Karpas-422 (cell line): Measurements from ENCODE around the gene CCDC182. TPM values are rescaled to one million over a fixed set of nuclear protein-coding genes. Genes with fewer than 3 reads are reported as not detected.

ENCODE experiments used
- DNase-seq: peaks from one replicate; pipeline ENCODE4 v3.0.0-alpha.2; 2015
- H2AFZ ChIP-seq: fragments of 200-600 bp; sonication (generic); 2 replicates; pipeline ENCODE4 v1.6.1; 2014; ENCODE audit warnings: antibody characterized with exemption, low read length, mixed read lengths
- H3K27ac ChIP-seq: fragments of 200-600 bp; sonication (generic); 2 replicates; pipeline ENCODE4 v1.5.1; 2014; ENCODE audit warnings: mild to moderate bottlenecking, low read length, moderate library complexity
- H3K27me3 ChIP-seq: fragments of 200-600 bp; sonication (generic); 2 replicates; pipeline ENCODE4 v1.6.1; 2014; ENCODE audit warnings: low read length, mixed read lengths
- H3K36me3 ChIP-seq: fragments of 200-600 bp; sonication (generic); 2 replicates; pipeline ENCODE4 v1.6.1; 2014; ENCODE audit warnings: low read length, mixed read lengths; ENCODE audit not compliant: insufficient read depth
- H3K4me1 ChIP-seq: fragments of 200-600 bp; sonication (generic); 2 replicates; pipeline ENCODE4 v1.6.1; 2014; ENCODE audit warnings: mild to moderate bottlenecking, low read length, mixed read lengths
- H3K4me2 ChIP-seq: fragments of 200-600 bp; sonication (generic); 2 replicates; pipeline ENCODE4 v1.6.1; 2014; ENCODE audit warnings: low read length, low read depth, mild to moderate bottlenecking; ENCODE audit not compliant: poor library complexity, severe bottlenecking
- H3K4me3 ChIP-seq: fragments of 200-600 bp; sonication (generic); 2 replicates; pipeline ENCODE4 v1.5.1; 2014; ENCODE audit warnings: mild to moderate bottlenecking, antibody characterized with exemption, low read length, mixed read lengths
- H3K79me2 ChIP-seq: fragments of 200-600 bp; sonication (generic); 2 replicates; pipeline ENCODE4 v1.6.1; 2014; ENCODE audit warnings: mild to moderate bottlenecking, low read length, mixed read lengths
- H3K9ac ChIP-seq: fragments of 200-600 bp; sonication (generic); 2 replicates; pipeline ENCODE4 v1.6.0; 2014; ENCODE audit warnings: low read length
- H3K9me2 ChIP-seq: fragments of 200-600 bp; sonication (generic), shearing (Covaris generic); replicated peaks from 2 replicates; pipeline ENCODE4 v1.6.0; 2014; ENCODE audit warnings: mild to moderate bottlenecking, low read length, moderate library complexity; ENCODE audit not compliant: insufficient read depth
- H3K9me3 ChIP-seq: fragments of 300-700, 200-600 bp; sonication (generic); 2 replicates; pipeline ENCODE4 v1.6.1; 2014; ENCODE audit warnings: low read length, mixed read lengths
- H4K20me1 ChIP-seq: fragments of 200-600 bp; sonication (generic); 2 replicates; pipeline ENCODE4 v1.6.1; 2014; ENCODE audit warnings: mild to moderate bottlenecking, antibody characterized with exemption, low read length, low read depth; ENCODE audit not compliant: insufficient read depth
- total RNA-seq: library from RNA; depleted of rRNA; stranded (reverse); fragments of >200 nt; shearing (Covaris generic); gene quantifications from 2 replicates; pipeline ENCODE4 v1.2.3, GENCODE V29; 2014; ENCODE audit warnings: low replicate concordance

Gene CCDC182
- total RNA-seq, 1 experiment from 2014 or later, result not detected

DNA sequence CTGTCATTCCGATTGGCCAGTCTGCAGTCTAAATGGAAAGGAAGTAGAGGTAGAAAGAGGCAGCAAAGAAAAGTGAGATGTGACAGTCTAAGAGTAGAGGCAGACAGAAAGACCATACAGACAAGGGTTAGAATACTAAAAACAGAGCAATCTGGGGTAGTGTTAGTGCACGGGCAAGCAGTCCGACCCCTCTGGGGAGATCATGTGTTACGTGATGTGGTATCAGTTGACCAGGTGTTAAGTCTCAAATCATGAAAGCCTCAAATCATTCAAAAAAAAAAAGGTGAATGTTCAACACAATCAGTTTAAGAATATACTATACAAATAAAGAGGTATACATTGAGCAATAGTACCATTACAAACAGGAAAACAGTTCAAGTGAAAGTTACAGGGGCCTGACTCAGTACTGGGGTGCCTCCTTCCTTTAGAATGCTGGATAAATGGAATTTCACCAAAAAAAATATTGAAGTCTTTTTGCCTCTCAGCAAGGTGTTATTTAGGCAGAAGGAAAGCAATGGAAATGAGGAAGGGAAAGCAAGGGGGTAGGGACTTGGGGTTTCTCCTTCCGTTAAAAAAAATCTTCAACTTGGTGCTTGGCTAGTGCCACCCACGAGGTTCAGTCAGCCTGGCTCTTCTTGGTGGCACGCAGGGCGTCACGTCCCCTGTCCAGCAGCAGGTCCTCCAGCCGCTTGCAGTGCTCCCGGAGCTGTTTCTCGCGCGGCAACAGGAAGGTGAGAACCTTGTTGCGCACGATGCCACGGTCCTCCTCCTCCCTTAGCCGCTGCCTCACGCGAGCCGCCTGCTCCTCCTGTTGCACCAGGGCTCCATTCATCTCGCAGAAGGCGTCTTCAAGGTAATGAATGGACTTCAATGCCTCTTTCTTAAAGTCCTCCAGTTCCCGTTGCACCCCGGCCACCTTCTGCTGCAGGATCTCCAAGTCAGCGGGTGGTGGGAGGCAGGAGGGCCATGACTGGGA lies 616 bp downstream of the CCDC182 start:
- no peak for DNase-seq

DNA sequence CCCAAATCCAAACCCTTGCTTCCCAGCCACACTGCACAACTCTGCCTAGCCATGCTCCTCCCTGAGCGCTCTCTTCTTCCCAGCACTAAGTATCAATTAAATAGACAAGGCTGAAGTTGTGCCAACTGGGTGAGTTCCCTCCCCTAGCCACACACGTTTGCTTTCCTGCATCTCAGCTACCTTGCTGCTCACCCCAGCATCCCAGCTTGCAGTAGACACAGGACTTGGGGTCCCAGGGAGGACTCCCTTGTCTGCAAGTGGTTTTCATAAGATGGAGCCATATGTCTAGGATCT lies 4.9 kb downstream of the CCDC182 start:
- H3K27ac ChIP-seq, result no peak overlapping the region
- peaks cover 29% of the 10 kb centered on the region for H3K4me1 ChIP-seq
- no peak overlapping the region for H3K4me3 ChIP-seq
- no peak overlapping the region for H2AFZ ChIP-seq
- no peak overlapping the region for H3K9ac ChIP-seq
- no peaks in the 10 kb centered on the region for H3K36me3 ChIP-seq
- H3K9me3 ChIP-seq, result no peaks in the 10 kb centered on the region
- H3K27me3 ChIP-seq, result no peaks in the 10 kb centered on the region
- no peaks in the 10 kb centered on the region for H4K20me1 ChIP-seq
- H3K79me2 ChIP-seq, result no peaks in the 10 kb centered on the region
- no peak for DNase-seq
- H3K9me2 ChIP-seq, result no peaks in the 10 kb centered on the region
- H3K4me2 ChIP-seq, result no peak overlapping the region

More for the DNA sequence above, 616 bp downstream of the CCDC182 start:
- H3K27ac ChIP-seq, result no peak overlapping the region
- no peak overlapping the region for H2AFZ ChIP-seq
- no peak overlapping the region for H3K9ac ChIP-seq
- no peaks in the 10 kb centered on the region for H3K9me2 ChIP-seq
- H3K4me1 ChIP-seq, result peaks cover 27% of the 10 kb centered on the region
- H3K36me3 ChIP-seq, result no peaks in the 10 kb centered on the region
- peak overlapping the region; percentile 12 for H3K4me2 ChIP-seq
- no peaks in the 10 kb centered on the region for H3K9me3 ChIP-seq
- no peaks in the 10 kb centered on the region for H3K27me3 ChIP-seq
- no peaks in the 10 kb centered on the region for H3K79me2 ChIP-seq
- H4K20me1 ChIP-seq, result no peaks in the 10 kb centered on the region
- H3K4me3 ChIP-seq, result no peak overlapping the region

DNA sequence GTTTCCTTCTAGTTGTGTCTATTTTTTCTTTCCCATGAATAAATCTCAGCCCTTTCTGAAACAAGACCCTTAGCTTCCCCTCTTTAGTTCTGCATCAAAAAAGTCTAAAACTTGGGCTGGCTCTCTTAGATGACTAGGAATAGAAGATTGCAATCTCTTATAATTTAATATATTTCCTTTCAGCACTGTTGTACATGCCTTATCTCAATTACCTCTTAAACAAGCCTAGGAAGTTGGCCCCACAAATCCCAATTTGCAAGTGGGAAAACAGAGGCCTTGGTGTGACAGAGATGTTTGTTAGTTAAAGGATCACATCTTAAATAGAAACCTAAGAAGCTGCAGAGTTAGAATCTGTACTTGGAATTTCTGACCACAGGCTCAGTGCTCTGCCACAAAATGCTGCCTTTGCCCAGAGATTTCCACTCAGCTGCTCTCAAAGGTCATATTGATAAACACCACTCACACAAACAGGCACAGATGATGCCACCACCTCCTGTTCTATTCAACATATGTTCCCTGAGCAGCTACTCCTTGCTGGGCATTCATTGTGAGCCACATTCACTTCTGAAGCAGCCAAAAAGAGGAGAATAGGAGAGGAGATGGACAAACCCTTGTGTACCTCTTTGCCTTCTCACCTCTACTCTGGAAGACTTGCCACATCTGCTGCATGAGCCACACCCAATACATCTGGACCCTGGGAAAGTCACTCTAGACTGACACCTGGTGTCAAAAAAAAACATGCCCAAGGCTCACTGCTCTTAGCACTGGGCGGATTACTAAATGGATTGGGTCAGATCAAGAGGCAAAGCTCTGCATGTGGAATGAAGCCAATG lies 5.5 kb downstream of the CCDC182 start:
- Histone ChIP-seq H3K4me2 (no peak overlapping the region), H3K27ac (no peak overlapping the region), H3K79me2 (no peaks in the 10 kb centered on the region), H2AFZ (no peak overlapping the region), H3K4me3 (no peak overlapping the region), H3K9me3 (no peaks in the 10 kb centered on the region), H3K4me1 (peaks cover 35% of the 10 kb centered on the region), H3K9ac (no peak overlapping the region), H4K20me1 (no peaks in the 10 kb centered on the region), H3K36me3 (no peaks in the 10 kb centered on the region), H3K27me3 (no peaks in the 10 kb centered on the region), H3K9me2 (no peaks in the 10 kb centered on the region)
- peak; percentile 84 for DNase-seq

DNA sequence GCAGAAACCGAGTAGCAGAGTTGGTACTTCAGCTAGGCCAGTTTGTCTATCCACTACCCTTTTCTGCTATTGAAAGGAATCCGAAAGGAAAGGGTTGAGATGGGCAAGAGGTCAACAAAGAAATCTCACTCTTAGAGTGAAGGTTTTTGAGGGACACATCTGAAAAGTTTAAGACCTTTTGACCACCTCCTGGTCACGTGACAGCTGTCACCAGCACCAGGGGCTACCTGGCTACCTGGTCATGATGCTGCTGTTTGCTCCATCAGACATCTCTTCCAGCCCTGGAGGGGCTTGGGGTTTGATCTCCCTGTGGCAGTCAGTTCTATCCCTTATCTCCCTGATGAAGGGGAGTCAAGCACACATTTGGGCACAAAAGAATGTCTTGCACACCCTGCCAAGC lies 7.6 kb downstream of the CCDC182 start:
- Histone ChIP-seq H3K27me3 (no peaks in the 10 kb centered on the region), H3K36me3 (no peaks in the 10 kb centered on the region), H2AFZ (no peak overlapping the region), H3K9me3 (no peaks in the 10 kb centered on the region), H3K4me1 (peaks cover 25% of the 10 kb centered on the region), H3K9me2 (no peaks in the 10 kb centered on the region), H3K79me2 (no peaks in the 10 kb centered on the region), H3K4me3 (no peak overlapping the region), H4K20me1 (no peaks in the 10 kb centered on the region), H3K27ac (no peak overlapping the region), H3K4me2 (no peak overlapping the region), H3K9ac (no peak overlapping the region)
- DNase-seq, result no peak

DNA sequence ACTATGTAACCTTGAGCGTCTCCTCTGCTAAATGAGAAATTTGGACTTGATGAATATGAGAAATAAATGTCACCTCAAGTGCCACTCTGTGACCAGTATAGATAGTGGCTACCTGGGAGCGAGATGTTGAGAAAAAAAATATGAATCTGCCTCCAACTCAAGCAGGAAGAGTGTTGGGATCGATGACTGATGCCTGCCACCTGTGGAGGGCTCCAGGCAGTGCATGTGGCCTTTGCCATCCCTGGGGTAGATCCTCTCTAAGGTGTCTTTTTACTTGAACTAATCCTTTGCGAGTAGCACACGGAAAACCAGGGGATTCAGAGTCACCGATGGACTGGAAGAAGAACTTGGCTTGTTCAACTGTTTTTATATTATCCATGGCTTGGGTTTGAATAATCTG lies 9.4 kb downstream of the CCDC182 start:
- Histone ChIP-seq H3K9ac (no peak overlapping the region), H3K9me3 (no peaks in the 10 kb centered on the region), H3K9me2 (no peaks in the 10 kb centered on the region), H3K79me2 (no peaks in the 10 kb centered on the region), H3K27me3 (no peaks in the 10 kb centered on the region), H3K36me3 (no peaks in the 10 kb centered on the region), H3K4me1 (peaks cover 25% of the 10 kb centered on the region), H3K4me2 (peak overlapping the region; percentile 25), H4K20me1 (no peaks in the 10 kb centered on the region; the same call in 1 of the 2 replicates), H2AFZ (no peak overlapping the region), H3K27ac (no peak overlapping the region), H3K4me3 (no peak overlapping the region)
- peak; percentile 74 for DNase-seq

DNA sequence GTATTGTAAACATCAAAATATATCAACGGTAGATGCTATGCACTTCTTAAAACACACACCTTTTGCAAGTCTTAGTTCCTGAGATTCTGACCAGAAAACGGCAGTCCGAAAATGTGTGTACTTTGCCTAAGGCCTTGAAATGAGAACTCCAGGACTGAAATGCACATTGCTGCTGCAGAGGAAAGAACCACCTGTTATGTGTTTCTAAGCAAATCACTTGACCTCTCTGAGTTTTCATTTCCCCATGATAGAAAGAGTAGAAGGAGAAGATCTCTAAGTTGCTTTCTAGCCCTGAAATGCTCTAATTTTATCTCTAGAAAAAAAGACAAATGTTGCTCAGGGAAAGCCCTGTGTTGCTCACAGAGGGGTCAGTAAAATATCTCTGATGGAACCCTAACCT lies 9.9 kb downstream of the CCDC182 start:
- Histone ChIP-seq H3K9me2 (no peaks in the 10 kb centered on the region), H3K36me3 (no peaks in the 10 kb centered on the region), H3K4me1 (peaks cover 23% of the 10 kb centered on the region), H3K4me3 (no peak overlapping the region), H3K9ac (no peak overlapping the region), H3K27me3 (no peaks in the 10 kb centered on the region), H4K20me1 (no peaks in the 10 kb centered on the region; the same call in 1 of the 2 replicates), H3K9me3 (no peaks in the 10 kb centered on the region), H3K27ac (no peak overlapping the region), H2AFZ (no peak overlapping the region), H3K4me2 (peak overlapping the region; percentile 25), H3K79me2 (no peaks in the 10 kb centered on the region)
- DNase-seq, result peak; percentile 60

DNA sequence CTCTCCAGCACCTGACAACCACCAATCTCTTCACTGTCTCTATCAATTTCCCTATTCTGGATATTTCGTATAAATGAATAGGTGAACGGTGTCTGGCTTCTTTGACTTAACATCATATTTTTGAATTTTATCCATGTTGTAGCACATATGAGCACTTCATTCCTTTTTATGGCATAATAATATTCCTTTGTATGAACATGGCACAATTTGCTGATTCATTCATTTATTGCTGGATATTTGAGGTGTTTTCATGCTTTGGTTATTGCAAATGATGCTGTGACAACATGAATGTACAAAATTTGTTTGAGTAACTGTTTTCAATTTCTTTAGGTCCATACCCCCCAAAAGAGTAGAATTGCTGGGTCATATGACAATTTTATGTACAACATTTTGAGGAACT lies 12.0 kb downstream of the CCDC182 start:
- H3K9ac ChIP-seq, result no peak overlapping the region
- no peaks in the 10 kb centered on the region; the same call in 1 of the 2 replicates for H4K20me1 ChIP-seq
- no peak overlapping the region for H3K27ac ChIP-seq
- no peak overlapping the region for H2AFZ ChIP-seq
- H3K9me3 ChIP-seq, result no peaks in the 10 kb centered on the region
- H3K36me3 ChIP-seq, result no peaks in the 10 kb centered on the region
- H3K79me2 ChIP-seq, result no peaks in the 10 kb centered on the region
- no peak overlapping the region for H3K4me2 ChIP-seq
- H3K4me1 ChIP-seq, result peaks cover 17% of the 10 kb centered on the region
- DNase-seq, result no peak
- H3K4me3 ChIP-seq, result no peak overlapping the region
- H3K9me2 ChIP-seq, result no peaks in the 10 kb centered on the region
- no peaks in the 10 kb centered on the region for H3K27me3 ChIP-seq

DNA sequence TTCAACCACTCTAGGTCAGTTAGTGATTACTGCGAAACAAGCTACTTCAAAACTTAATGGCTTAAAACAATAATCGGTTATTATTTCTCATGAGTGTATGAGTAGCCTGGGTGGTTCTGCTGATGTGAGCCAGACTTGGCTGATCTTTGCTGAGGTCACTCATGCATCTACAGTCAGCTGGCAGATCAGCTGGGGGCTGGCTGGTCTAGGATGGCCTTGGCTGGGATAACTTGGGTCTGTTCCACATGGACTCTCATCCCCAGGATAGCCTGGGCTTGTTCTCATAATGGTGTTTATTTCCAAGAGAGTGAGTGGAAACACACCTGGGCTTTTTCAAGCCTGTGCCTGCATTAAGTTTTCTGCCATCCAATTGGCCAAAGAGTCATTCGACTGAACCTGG lies 13.0 kb downstream of the CCDC182 start:
- H4K20me1 ChIP-seq, result no peaks in the 10 kb centered on the region; the same call in 1 of the 2 replicates
- no peaks in the 10 kb centered on the region for H3K79me2 ChIP-seq
- no peak for DNase-seq
- no peaks in the 10 kb centered on the region for H3K9me2 ChIP-seq
- H3K4me1 ChIP-seq, result peaks cover 17% of the 10 kb centered on the region
- H3K9ac ChIP-seq, result no peak overlapping the region
- no peak overlapping the region for H3K27ac ChIP-seq
- H3K4me3 ChIP-seq, result no peak overlapping the region
- no peaks in the 10 kb centered on the region for H3K27me3 ChIP-seq
- no peaks in the 10 kb centered on the region for H3K36me3 ChIP-seq
- H3K9me3 ChIP-seq, result no peaks in the 10 kb centered on the region
- H2AFZ ChIP-seq, result no peak overlapping the region
- H3K4me2 ChIP-seq, result no peak overlapping the region
